Fibroblast of skin of abdomen (primary cell): ENCODE results near the gene LRCH4.

Source experiments
- DNase-seq: peaks from one replicate; pipeline ENCODE4 v3.0.0-alpha.2; 2013

The LRCH4 gene

GRCh38 chr7:100604976-100605911, 19.3 kb upstream of the LRCH4 start:
- DNase-seq, result no peak

- DNase-seq, result peak; percentile 86
Observed at GRCh38 chr7:100604028-100604975, 18.4 kb upstream of the LRCH4 start.

DNA sequence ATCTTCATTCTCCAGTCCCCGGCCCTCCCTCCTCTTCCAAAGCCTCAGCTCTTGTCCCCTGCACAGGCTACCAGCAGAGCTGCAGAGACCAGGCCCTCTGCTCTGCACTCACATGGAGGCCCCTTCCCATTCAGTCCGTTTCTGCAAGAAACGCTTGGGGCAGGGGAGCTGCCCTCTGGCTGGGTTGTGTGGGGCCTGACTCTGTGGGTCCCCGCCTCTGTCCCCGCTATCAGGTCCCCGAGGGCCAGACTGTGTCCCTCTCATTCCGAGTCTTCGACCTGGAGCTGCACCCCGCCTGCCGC, 17.7 kb upstream of the LRCH4 start:
- DNase-seq, result peak; percentile 52

GRCh38 chr7:100602889-100603725, 17.2 kb upstream of the LRCH4 start:
- peak; percentile 97 for DNase-seq

DNA sequence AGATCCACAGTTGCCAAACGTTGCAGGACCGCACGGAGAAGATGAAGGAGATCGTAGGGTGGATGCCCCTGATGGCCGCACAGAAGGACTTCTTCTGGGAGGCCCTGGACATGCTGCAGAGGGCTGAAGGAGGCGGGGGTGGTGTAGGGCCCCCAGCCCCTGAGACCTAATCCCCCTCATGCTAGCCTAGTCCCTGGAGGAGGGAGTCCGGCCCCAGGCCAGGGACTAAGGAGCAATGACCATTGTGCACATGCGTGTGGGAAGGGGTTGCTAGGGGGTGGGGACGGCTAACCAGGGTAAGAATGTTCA, 14.8 kb upstream of the LRCH4 start:
- DNase-seq, result no peak

DNA sequence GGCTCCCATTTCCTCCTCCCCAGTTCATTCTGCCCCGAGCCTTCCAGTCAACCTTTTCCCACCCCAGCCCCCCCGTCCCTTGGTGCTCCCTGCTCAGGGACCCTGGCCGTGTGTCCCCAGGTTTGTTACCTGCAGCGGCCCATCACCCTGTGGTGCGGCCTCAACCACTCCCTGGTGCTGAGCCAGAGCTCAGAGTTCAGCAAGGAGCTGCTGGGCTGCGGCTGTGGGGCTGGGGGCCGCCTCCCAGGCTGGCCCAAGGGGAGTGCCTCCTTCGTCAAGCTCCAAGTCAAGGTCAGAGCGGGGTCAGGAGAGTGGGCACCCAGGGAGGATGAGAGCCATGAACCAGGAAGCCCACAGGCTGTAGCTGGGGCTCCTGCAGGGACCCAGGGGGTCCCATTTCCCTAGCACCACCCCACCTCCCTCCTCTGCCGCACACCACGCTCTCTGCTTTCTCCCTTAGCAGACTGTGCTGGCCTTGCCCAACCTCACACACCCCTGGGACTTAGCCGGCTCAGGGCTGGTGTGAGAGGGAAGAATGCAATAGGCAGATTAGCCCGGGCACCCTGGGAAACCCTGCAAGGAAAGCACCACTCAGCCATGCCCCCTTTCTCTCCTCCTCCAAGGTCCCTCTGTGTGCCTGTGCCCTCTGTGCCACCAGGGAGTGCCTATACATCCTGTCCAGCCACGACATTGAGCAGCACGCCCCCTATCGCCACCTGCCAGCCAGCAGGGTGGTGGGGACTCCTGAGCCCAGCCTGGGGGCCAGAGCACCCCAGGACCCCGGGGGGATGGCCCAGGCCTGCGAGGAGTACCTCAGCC, 14.2 kb upstream of the LRCH4 start:
- no peak for DNase-seq

DNA sequence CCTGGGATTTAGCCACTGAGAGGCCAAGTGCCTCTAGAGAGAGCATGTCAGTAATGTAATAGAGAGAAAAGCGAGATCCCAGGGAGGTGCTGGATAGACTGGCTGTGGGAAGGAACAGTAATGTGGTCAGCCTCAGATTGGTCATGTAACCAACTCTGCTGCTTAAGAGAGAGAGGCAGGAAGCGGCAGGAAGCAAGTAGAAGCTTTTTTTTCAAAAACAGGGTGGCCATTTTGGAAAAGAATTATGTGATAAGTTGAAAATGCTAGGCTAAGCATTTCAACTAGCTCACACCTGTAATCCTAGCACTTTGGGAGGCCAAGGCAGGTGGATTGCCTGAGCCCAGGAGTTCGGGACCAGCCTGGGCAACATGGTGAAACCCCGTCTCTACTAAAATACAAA, 12.5 kb upstream of the LRCH4 start:
- DNase-seq, result no peak

DNA sequence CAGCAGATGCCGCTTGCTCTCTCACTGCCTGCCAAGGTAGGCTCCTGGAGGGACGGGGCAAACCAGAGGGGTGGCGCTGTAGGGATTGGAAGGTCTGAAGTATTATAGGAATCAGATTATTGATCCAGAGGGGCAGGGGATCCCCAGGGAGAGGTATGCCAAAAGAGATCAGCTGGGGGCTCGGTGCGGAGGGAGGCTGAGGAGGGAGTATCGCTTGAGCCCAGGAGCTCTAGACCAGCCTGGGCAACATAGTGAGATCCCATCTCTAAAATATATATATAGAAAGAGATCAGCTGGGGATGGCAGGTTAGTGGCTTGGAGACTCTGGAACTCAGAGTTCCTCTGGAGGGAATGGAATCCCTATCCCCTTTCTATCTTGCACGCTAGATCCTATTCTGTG, 9.3 kb upstream of the LRCH4 start:
- no peak for DNase-seq

DNA sequence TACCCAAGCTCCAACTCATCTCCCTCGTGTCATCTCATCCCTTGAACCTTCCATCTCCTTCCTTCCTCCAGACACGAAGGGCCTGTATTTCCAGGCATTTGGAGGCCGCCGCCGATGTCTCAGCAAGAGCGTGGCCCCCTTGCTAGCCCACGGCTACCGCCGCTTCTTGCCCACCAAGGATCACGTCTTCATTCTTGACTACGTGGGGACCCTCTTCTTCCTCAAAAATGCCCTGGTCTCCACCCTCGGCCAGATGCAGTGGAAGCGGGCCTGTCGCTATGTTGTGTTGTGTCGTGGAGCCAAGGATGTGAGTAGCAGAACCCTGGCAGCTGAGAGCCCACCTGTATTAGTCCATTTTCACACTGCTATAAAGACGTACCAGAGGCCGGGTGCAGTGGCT, 5.7 kb upstream of the LRCH4 start:
- DNase-seq, result no peak

DNA sequence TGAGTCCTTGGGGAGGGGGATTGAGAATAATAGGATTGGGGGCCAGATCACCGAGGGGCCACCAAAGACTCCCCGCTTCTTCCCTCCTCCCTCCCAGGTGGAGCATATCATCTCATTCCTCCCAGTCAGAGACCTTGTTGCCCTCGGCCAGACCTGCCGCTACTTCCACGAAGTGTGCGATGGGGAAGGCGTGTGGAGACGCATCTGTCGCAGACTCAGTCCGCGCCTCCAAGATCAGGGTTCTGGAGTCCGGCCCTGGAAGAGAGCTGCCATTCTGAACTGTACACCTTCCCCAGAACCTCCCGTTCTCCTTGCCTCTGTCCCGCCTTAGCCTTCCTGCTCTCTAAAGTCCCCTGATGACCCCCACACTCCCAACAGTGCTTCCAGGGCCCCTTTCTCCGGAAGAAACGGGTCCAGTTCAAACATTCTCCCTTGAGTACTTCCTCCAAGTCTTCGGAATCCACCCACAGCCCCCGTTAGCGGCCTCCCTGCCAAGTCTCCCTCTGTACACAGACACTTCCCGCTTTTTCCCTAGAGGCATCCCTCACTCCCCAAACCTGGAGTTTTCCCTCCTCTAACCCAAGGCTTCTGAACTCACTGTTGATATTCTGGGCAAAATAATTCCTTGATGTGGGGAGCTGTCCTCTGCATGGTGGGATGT, 4.3 kb upstream of the LRCH4 start:
- DNase-seq, result no peak

GRCh38 chr7:100589341-100589947, 3.5 kb upstream of the LRCH4 start:
- DNase-seq, result no peak

DNA sequence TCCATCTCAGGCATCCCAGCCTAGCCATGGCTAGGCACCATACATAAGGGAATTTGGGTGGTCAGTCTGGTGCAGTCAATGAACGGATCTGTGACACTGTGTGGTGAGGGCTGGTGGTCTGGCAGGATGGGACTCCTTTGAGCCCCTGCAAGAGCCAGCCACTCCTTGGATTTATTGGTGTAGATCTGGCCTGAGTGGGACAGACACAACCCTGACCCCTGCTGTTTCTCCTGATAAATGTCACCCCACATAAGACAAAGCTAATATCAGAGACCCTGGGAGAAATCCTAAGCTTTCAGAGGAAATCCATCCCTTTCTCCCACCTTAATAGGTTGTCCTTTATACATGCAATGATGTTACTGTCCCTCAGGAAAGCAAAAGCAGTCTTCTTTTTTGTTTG, 2.5 kb upstream of the LRCH4 start:
- no peak for DNase-seq

DNA sequence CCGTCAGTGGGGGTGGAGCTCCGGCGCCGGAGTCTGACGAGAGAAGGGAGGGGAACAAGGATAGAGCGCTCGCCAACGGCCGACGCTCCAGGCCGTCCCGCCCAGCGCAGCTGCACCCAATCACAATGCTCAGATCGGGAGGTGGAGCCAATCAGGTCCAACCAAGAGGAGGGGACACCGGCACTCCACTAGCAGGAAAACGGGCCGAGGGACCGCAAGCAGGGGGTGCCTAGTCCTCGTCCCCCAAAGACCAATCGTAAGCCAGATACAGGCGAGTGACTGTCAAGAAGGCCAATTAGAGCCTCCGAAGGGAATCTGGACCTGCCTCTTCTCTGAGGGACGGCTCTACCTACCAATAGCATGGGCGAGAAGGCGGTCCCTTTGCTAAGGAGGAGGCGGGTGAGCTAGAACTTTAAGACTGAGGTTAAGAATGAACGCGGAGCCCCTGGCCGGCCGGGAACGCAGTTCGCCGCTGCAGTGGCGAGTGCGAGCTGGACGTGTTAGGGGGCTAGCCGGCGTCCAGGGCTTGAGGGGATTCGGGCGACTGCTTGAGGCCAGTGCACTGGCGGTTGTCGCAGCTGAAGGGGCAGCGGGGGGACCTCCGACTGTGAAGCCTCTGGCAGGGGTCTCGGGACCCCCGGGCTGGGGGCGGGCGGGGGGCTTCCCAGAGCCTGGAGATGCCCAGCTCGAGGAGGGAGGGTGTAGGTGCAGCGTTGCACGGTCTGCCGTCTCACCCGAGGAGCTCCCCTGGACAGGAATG, 517 bp upstream of the LRCH4 start, which contains the start of gene FBXO24:
FBXO24 (plus strand) TSS at position 63 of the 760 bp plus-strand sequence; CDS start at position 361, 298 bp downstream.
- peak; percentile 100 for DNase-seq

DNA sequence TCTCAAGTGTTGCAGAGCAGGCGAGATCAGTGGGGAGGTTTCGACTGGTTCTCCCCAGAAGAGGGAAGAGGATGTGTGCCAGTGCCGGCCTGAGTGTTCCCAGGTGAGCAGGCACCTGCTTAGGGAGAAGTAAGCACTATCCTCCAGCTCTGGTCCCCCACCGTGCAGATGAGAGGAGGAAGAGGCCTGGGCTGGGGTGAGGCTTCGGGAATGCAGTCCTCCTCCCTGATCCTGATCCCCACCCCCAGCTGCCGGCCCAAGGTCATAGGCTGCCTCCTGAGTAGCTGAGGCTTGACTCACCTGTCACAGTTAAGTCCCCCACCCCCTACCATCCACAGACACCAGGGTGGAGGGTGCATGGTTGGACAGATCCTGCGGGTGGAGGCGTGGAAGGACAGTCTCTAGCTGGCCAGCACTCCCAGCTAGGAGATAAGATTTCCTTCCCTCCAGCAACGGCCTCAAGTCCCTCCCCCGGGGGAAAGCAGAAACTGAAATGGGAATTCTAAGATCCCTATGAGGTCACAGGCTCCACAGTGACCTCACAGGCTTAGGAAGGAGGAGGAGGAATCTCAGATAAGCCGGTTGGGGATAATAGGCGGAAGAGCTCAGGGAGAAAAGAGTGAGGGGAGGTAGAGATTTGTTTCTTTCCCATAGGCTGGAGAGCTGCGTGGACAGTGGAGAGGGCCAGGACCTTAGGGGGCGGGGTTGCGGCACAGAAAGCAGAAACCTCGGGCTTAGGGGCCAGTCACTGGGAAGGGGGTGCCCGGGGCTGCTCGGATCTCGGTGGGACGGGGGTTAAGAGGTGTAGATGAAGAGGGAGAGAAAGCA, 1.0 kb downstream of the LRCH4 start:
- peak; percentile 58 for DNase-seq

GRCh38 chr7:100584054-100584682, 1.8 kb downstream of the LRCH4 start:
- DNase-seq, result no peak

- no peak for DNase-seq
Observed at GRCh38 chr7:100583132-100584053, 2.5 kb downstream of the LRCH4 start.

- no peak for DNase-seq
Observed at GRCh38 chr7:100582650-100583049, 3.3 kb downstream of the LRCH4 start.
